HepG2 (cell line): ENCODE measurements around the gene COX8C. TPM values are rescaled to one million over a fixed set of nuclear protein-coding genes. Genes with fewer than 3 reads are reported as not detected.

ENCODE experiments used
- CBFB ChIP-seq: sonication (generic); formaldehyde crosslinking; IDR thresholded peaks from 2 replicates; pipeline ENCODE4 v1.4.0; 2020; ENCODE audit warnings: missing genetic modification reagents
- CEBPG ChIP-seq: IDR thresholded peaks from 2 replicates; pipeline ENCODE4 v1.6.1; 2016
- DPF2 ChIP-seq: sonication (generic); formaldehyde crosslinking; IDR thresholded peaks from 2 replicates; pipeline ENCODE4 v1.4.0; 2020; ENCODE audit warnings: mild to moderate bottlenecking, low read depth, missing genetic modification reagents, borderline replicate concordance
- EP300 ChIP-seq, 3 experiments: sonication (generic) in 1 of 3; formaldehyde crosslinking in 1 of 3; IDR thresholded peaks; 2 replicates each; pipeline versions ENCODE4 v1.5.1 to v1.6.1; 2011 to 2020; ENCODE audit warnings: low read depth in 2 of 3, low read length in 2 of 3, borderline replicate concordance in 1 of 3, improper control_type of control experiment in 1 of 3, mild to moderate bottlenecking in 1 of 3, missing genetic modification reagents in 1 of 3, moderate library complexity in 1 of 3
- LCORL ChIP-seq, 2 experiments: fragments of 450-650 bp in 1 of 2; sonication (generic) in 1 of 2; formaldehyde crosslinking in 1 of 2; IDR thresholded peaks; 2 replicates each; pipeline versions ENCODE4 v1.5.0 to v1.6.1; 2017 to 2020; ENCODE audit warnings: antibody characterized with exemption in 1 of 2, missing genetic modification reagents in 1 of 2
- NFKBIZ ChIP-seq: IDR thresholded peaks from 2 replicates; pipeline ENCODE4 v1.6.1; 2018; ENCODE audit warnings: missing genetic modification reagents, missing compliant biosample characterization
- NR2F6 ChIP-seq, 2 experiments: IDR thresholded peaks; 2 replicates each; pipeline ENCODE4 v1.6.1; 2016; ENCODE audit warnings: antibody characterized with exemption in 1 of 2, mild to moderate bottlenecking in 1 of 2
- PITX1 ChIP-seq: sonication (generic); formaldehyde crosslinking; IDR thresholded peaks from 2 replicates; pipeline ENCODE4 v1.5.1; 2020; ENCODE audit warnings: mild to moderate bottlenecking, missing genetic modification reagents
- RFX3 ChIP-seq: IDR thresholded peaks from 2 replicates; pipeline ENCODE4 v1.6.1; 2016; ENCODE audit warnings: missing biosample characterization, missing genetic modification reagents
- SMAD9 ChIP-seq: sonication (generic); formaldehyde crosslinking; IDR thresholded peaks from 2 replicates; pipeline ENCODE4 v1.5.1; 2020; ENCODE audit warnings: mild to moderate bottlenecking, missing genetic modification reagents
- ZMYM3 ChIP-seq: sonication (generic); formaldehyde crosslinking; IDR thresholded peaks from 2 replicates; pipeline ENCODE4 v1.5.1; 2020; ENCODE audit warnings: mild to moderate bottlenecking, missing genetic modification reagents
- ZNF546 ChIP-seq: sonication (generic); formaldehyde crosslinking; conservative IDR thresholded peaks from 2 replicates; pipeline ENCODE4 v1.8.1; 2023; ENCODE audit warnings: mild to moderate bottlenecking, missing genetic modification reagents
- ZNF672 ChIP-seq: sonication (generic); formaldehyde crosslinking; IDR thresholded peaks from 2 replicates; pipeline ENCODE4 v1.8.1; 2022; ENCODE audit warnings: missing genetic modification reagents
- polyA plus RNA-seq, 8 experiments: library from polyadenylated mRNA; depleted of rRNA in 3 of 8; stranded (reverse) in 7 of 8; unstranded in 1 of 8; fragments of >200 nt; fragmentation: Illumina TruSeq in 4 of 8; extraction: Trizol in 4 of 8; gene quantifications; 2 replicates each; pipeline versions ENCODE4 v1.2.1 to v1.2.3, GENCODE V29; 2011 to 2016; ENCODE audit warnings: low read depth in 4 of 8, missing spikeins in 1 of 8, mixed read lengths in 1 of 8; ENCODE audit not compliant: insufficient read depth in 1 of 8
- total RNA-seq, 5 experiments: library from RNA; depleted of rRNA; stranded (reverse); fragments of >200 nt; fragmentation: Illumina TruSeq; extraction: Trizol; gene quantifications; 2 replicates each; pipeline ENCODE4 v1.2.3, GENCODE V29; 2016; ENCODE audit warnings: low read depth in 1 of 5
- TF ChIP-seq, protein P1 (sequence below): sonication (generic); formaldehyde crosslinking; IDR thresholded peaks from 2 replicates; pipeline ENCODE4 v1.5.0; 2020; ENCODE audit warnings: missing genetic modification reagents, mild to moderate bottlenecking, borderline replicate concordance
- TF ChIP-seq, protein P2 (sequence below), 2 experiments: sonication (generic) in 1 of 2; formaldehyde crosslinking in 1 of 2; IDR thresholded peaks; 2 replicates each; pipeline versions ENCODE4 v1.4.0 to v1.6.1; 2016 to 2020; ENCODE audit warnings: borderline replicate concordance in 1 of 2, low read depth in 1 of 2, mild to moderate bottlenecking in 1 of 2, missing genetic modification reagents in 1 of 2
- TF ChIP-seq, protein P3 (sequence below): sonication (generic); formaldehyde crosslinking; IDR thresholded peaks from 2 replicates; pipeline ENCODE4 v1.8.1; 2023; ENCODE audit warnings: mild to moderate bottlenecking, inconsistent platforms, moderate library complexity, missing genetic modification reagents, borderline replicate concordance

Gene COX8C
- total and polyA plus RNA-seq, 2 of the 13 experiments (the other 11 are each of a cell fraction or from before 2014, with no cell fraction given) = not detected

DNA sequence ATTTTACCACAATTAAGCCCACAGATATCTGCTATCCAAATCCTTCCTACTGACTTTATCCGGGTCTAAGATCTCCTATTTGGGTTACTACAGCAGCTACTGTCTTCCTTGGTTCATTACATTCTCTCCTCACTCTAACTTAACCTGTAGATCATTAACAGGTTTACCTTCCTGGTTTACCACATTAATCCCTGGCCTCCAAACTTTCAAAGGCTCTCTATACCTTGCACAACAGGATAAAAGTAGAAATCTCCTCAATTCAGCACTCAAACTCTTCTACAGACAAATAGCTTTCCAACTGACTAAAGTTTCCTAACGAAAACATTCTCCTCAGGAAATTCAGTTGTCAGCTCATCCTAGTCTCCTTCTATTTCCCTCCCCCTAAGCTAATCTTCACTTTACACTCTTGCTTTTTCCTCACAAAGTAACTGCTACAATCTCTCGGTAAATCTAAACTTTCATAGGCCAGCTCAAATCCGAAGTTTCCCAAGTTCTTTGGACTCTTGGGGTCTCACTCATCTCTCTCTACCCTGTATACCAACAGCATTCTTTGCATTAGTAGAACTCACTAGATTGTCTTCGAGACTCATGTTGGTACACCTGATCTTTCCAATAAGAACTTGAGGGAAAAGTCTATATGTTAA, 16.9 kb upstream of the COX8C start (continued):
- TF ChIP-seq, protein P1, sequence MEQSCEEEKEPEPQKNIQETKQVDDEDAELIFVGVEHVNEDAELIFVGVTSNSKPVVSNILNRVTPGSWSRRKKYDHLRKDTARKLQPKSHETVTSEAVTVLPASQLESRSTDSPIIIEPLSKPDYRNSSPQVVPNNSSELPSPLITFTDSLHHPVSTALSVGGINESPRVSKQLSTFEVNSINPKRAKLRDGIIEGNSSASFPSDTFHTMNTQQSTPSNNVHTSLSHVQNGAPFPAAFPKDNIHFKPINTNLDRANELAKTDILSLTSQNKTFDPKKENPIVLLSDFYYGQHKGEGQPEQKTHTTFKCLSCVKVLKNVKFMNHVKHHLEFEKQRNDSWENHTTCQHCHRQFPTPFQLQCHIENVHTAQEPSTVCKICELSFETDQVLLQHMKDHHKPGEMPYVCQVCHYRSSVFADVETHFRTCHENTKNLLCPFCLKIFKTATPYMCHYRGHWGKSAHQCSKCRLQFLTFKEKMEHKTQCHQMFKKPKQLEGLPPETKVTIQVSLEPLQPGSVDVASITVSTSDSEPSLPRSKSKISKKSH (CRISPR knock-in tag) = no peak
- TF ChIP-seq, protein P2, sequence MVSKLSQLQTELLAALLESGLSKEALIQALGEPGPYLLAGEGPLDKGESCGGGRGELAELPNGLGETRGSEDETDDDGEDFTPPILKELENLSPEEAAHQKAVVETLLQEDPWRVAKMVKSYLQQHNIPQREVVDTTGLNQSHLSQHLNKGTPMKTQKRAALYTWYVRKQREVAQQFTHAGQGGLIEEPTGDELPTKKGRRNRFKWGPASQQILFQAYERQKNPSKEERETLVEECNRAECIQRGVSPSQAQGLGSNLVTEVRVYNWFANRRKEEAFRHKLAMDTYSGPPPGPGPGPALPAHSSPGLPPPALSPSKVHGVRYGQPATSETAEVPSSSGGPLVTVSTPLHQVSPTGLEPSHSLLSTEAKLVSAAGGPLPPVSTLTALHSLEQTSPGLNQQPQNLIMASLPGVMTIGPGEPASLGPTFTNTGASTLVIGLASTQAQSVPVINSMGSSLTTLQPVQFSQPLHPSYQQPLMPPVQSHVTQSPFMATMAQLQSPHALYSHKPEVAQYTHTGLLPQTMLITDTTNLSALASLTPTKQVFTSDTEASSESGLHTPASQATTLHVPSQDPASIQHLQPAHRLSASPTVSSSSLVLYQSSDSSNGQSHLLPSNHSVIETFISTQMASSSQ (IDR thresholded peaks at IDR 0.05; ENCODE audit: low read depth) = peak; percentile 86
- TF ChIP-seq, protein P2 (CRISPR knock-in tag; IDR thresholded peaks at IDR 0.05; ENCODE audit: borderline replicate concordance) = peak; percentile 73; the same call in 1 of the 2 replicates
- TF ChIP-seq, protein P3, sequence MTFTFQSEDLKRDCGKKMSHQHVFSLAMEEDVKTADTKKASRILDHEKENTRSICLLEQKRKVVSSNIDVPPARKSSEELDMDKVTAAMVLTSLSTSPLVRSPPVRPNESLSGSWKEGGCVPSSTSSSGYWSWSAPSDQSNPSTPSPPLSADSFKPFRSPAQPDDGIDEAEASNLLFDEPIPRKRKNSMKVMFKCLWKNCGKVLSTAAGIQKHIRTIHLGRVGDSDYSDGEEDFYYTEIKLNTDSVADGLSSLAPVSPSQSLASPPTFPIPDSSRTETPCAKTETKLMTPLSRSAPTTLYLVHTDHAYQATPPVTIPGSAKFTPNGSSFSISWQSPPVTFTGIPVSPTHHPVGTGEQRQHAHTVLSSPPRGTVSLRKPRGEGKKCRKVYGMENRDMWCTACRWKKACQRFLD (CRISPR knock-in tag) = no peak
- TF ChIP-seq NFKBIZ (CRISPR knock-in tag) = no peak
- no peak for TF ChIP-seq NR2F6 (IDR thresholded peaks at IDR 0.05)
- 0 out of 2 replicates have a peak, but pooled peaks have one; percentile 7 for TF ChIP-seq NR2F6 (CRISPR knock-in tag; IDR thresholded peaks at IDR 0.05)
- TF ChIP-seq CBFB (CRISPR knock-in tag) = no peak
- TF ChIP-seq CEBPG = peak; percentile 63; the same call in 1 of the 2 replicates
- TF ChIP-seq ZMYM3 (CRISPR knock-in tag) = no peak
- no peak for TF ChIP-seq ZNF672 (CRISPR knock-in tag)
- TF ChIP-seq ZNF546 (CRISPR knock-in tag) = no peak
- TF ChIP-seq DPF2 (CRISPR knock-in tag) = no peak
- TF ChIP-seq EP300 (IDR thresholded peaks at IDR 0.05; ENCODE audit: low read depth in 2 of 2, low read length in 2 of 2) = peak in 1 of 2 experiments; percentile 58; a peak in 1 of 4 replicates
- TF ChIP-seq EP300 (CRISPR knock-in tag; IDR thresholded peaks at IDR 0.05; ENCODE audit: borderline replicate concordance) = no peak
- TF ChIP-seq PITX1 (CRISPR knock-in tag) = peak; percentile 89
- no peak for TF ChIP-seq SMAD9 (CRISPR knock-in tag)
- no peak for TF ChIP-seq LCORL (IDR thresholded peaks at IDR 0.05)
- TF ChIP-seq LCORL (CRISPR knock-in tag; IDR thresholded peaks at IDR 0.05) = peak; percentile 37; the same call in 1 of the 2 replicates
- TF ChIP-seq RFX3 = no peak
